GM11168 (cell line): Measurements from ENCODE around the gene SLF1.

Source experiments
- in situ Hi-C: fragments of 300-500 bp; cut with MboI; formaldehyde crosslinking; loops from one replicate; pipeline ENCODE4 v1.12.0; 2022; ENCODE audit warnings: low sequenced_read_pairs; ENCODE audit not compliant: unreplicated experiment

SLF1 gene

GRCh38 chr5:94660506-94660905 is 42.0 kb downstream of the SLF1 start:
- in situ Hi-C loops: no loop called here

- in situ Hi-C loops: no loop called here
These were observed 42.6 kb downstream of the SLF1 start for GRCh38 chr5:94661086-94661485.

GRCh38 chr5:94667937-94668336 is 49.5 kb downstream of the SLF1 start:
- in situ Hi-C loops: no loop called here

- in situ Hi-C loops: no loop called here
These were observed 52.3 kb downstream of the SLF1 start for GRCh38 chr5:94670726-94671125.

GRCh38 chr5:94672746-94673145 is 54.3 kb downstream of the SLF1 start:
- in situ Hi-C loops: no loop called here

GRCh38 chr5:94674490-94675382 is 56.3 kb downstream of the SLF1 start:
- in situ Hi-C loops: no loop called here

GRCh38 chr5:94675965-94676618 is 57.6 kb downstream of the SLF1 start:
- in situ Hi-C loops: no loop called here

- in situ Hi-C loops: loop anchor here (10.0 kb wide), 1 partner anchor 148 kb away; no protein-coding TSS in a partner anchor
These were observed 64.5 kb downstream of the SLF1 start for GRCh38 chr5:94682814-94683520.

GRCh38 chr5:94689908-94690307 is 71.4 kb downstream of the SLF1 start:
- in situ Hi-C loops: loop anchor here (10.0 kb wide), 1 partner anchor 155 kb away; no protein-coding TSS in a partner anchor

GRCh38 chr5:94690778-94691177 is 72.3 kb downstream of the SLF1 start:
- in situ Hi-C loops: no loop called here

GRCh38 chr5:94691291-94691690 is 72.8 kb downstream of the SLF1 start:
- in situ Hi-C loops: no loop called here

- in situ Hi-C loops: no loop called here
These were observed 73.5 kb downstream of the SLF1 start for GRCh38 chr5:94691949-94692348.

GRCh38 chr5:94692581-94692980 is 74.1 kb downstream of the SLF1 start:
- in situ Hi-C loops: no loop called here

GRCh38 chr5:94693043-94693822 is 74.8 kb downstream of the SLF1 start:
- in situ Hi-C loops: no loop called here

GRCh38 chr5:94693845-94694370 is 75.4 kb downstream of the SLF1 start:
- in situ Hi-C loops: no loop called here

- in situ Hi-C loops: no loop called here
These were observed 76.2 kb downstream of the SLF1 start for GRCh38 chr5:94694671-94695070.

- in situ Hi-C loops: no loop called here
These were observed 79.7 kb downstream of the SLF1 start for GRCh38 chr5:94698197-94698596.

- in situ Hi-C loops: no loop called here
These were observed 81.1 kb downstream of the SLF1 start for GRCh38 chr5:94699562-94699961.

GRCh38 chr5:94700592-94700991 is 82.1 kb downstream of the SLF1 start:
- in situ Hi-C loops: no loop called here

- in situ Hi-C loops: no loop called here
These were observed 84.3 kb downstream of the SLF1 start for GRCh38 chr5:94702729-94703128.
